SK-N-SH (cell line): ENCODE measurements around the gene SLC5A3. TPM values are rescaled to one million over a fixed set of nuclear protein-coding genes. Genes with fewer than 3 reads are reported as not detected.

ENCODE experiments used
- polyA plus RNA-seq, 3 experiments: library from polyadenylated mRNA; depleted of rRNA; stranded (reverse); fragments of >200 nt; gene quantifications; 2 replicates each; pipeline ENCODE4 v1.2.3, GENCODE V29; 2012

SLC5A3 gene
- polyA plus RNA-seq, 1 of the 3 experiments (the other 2 are of a cell fraction) = 3.0 TPM

Other genes with a start within 250 kb of the SLC5A3 start
- gene ATP5PO, start 157.8 kb upstream of the SLC5A3 start, polyA plus RNA-seq (2012; rRNA removed) = 148 and 167 TPM in 2 replicates
- 26.8 and 69.2 TPM in 2 replicates for gene MRPS6, start within 50 bp of the SLC5A3 start, polyA plus RNA-seq (2012; rRNA removed)